Lung (tissue), 12 donors: ENCODE data around the gene C11orf16. TPM values are rescaled to one million over a fixed set of nuclear protein-coding genes. Genes with fewer than 3 reads are reported as not detected.
A peak's percentile ranks its signal among the peaks of the same experiment; 100 is the strongest.

ENCODE experiments used
- ATAC-seq: fragments of 200-7000 bp; cut with Tn5 transposase; one replicate; pipeline ENCODE4 v1.9.1; 2020; ENCODE audit warnings: moderate number of reproducible peaks; ENCODE audit not compliant: insufficient read depth, low FRiP score
- DNase-seq, 3 donors: peaks; one replicate each; pipeline ENCODE4 v3.0.0-alpha.2; 2013 to 2017
- H3K27ac ChIP-seq, 2 donors: one replicate each; pipeline ENCODE4 v1.5.1; 2013; ENCODE audit warnings: mild to moderate bottlenecking in 2 of 2, moderate library complexity in 2 of 2, control low read depth in 1 of 2, inconsistent platforms in 1 of 2, low read depth in 1 of 2, low read length in 1 of 2
- H3K27me3 ChIP-seq, 3 donors: one replicate each; pipeline ENCODE4 v1.5.1; 2013; ENCODE audit warnings: low read length in 2 of 3; ENCODE audit not compliant: control insufficient read depth in 3 of 3, insufficient read depth in 3 of 3
- H3K36me3 ChIP-seq, 4 donors: one replicate each; pipeline ENCODE4 v1.5.1; 2013; ENCODE audit warnings: low read length in 4 of 4, mild to moderate bottlenecking in 1 of 4, moderate library complexity in 1 of 4; ENCODE audit not compliant: control insufficient read depth in 4 of 4, insufficient read depth in 4 of 4
- H3K4me1 ChIP-seq, 5 donors: one replicate each; pipeline ENCODE4 v1.5.1; 2013; ENCODE audit warnings: low read length in 5 of 5, mild to moderate bottlenecking in 2 of 5, moderate library complexity in 1 of 5; ENCODE audit not compliant: control insufficient read depth in 5 of 5, insufficient read depth in 5 of 5
- H3K4me3 ChIP-seq: one replicate; pipeline ENCODE4 v1.5.1; 2013; ENCODE audit warnings: mild to moderate bottlenecking, control low read depth, moderate library complexity
- H3K9ac ChIP-seq, 2 donors: one replicate each; pipeline ENCODE4 v1.5.1; 2013; ENCODE audit warnings: low read length in 2 of 2, control low read depth in 1 of 2; ENCODE audit not compliant: insufficient read depth in 1 of 2
- H3K9me3 ChIP-seq, 4 donors: one replicate each; pipeline ENCODE4 v1.5.1; 2013; ENCODE audit warnings: low read length in 3 of 4, mild to moderate bottlenecking in 1 of 4, moderate library complexity in 1 of 4; ENCODE audit not compliant: control insufficient read depth in 4 of 4, insufficient read depth in 3 of 4
- WGBS, 2 donors: extraction: QIAGEN DNeasy Blood & Tissue Kit; methylation state at CpG; one replicate each; pipeline ENCODE4 v1.1.7; 2013; 5-methylcytosine and 5-hydroxymethylcytosine counted together
- polyA plus RNA-seq, 2 donors: library from polyadenylated mRNA; stranded (reverse); fragments of 200-250 nt; gene quantifications; one replicate each; pipeline ENCODE4 v1.2.1, GENCODE V29; 2013
- total RNA-seq, 2 donors: library from RNA; depleted of rRNA in 1 of 2; stranded (reverse); fragments of >200 nt in 1 of 2; gene quantifications; one replicate each; pipeline ENCODE4 v1.2.1, GENCODE V29; 2014 to 2021
- TF ChIP-seq, protein P1 (sequence below): IDR thresholded peaks from 2 replicates; pipeline ENCODE4 v1.5.1; 2012; ENCODE audit warnings: mild to moderate bottlenecking; ENCODE audit errors: control extremely low read depth, extremely low read depth
- donor health status: control.
- donor health status: control.
- donor health status: Bipolar disorder and iron deficiency.
- donor health status: healthy.
- donor health status: DM: yes; HTN: yes; CAD: no.

Gene C11orf16
- total and polyA plus RNA-seq, 4 donors: 1.9 to 14.0 (median 5.8) TPM

- peak overlapping the region in 1 of 2 donors; percentile 47 for H3K27ac ChIP-seq
- no peak overlapping the region for H3K9ac ChIP-seq
- H3K27me3 ChIP-seq: no peaks in the 10 kb centered on the region
- no peaks in the 10 kb centered on the region for H3K9me3 ChIP-seq
- peaks cover 0 to 18% (median 7%) of the 10 kb centered on the region in 5 donors for H3K4me1 ChIP-seq
- 6 to 10% methylated on average over 9 of the region's 9 CpGs for WGBS, 2 donors
- H3K36me3 ChIP-seq: peaks cover 7 to 23% (median 12%) of the 10 kb centered on the region in 4 donors
- TF ChIP-seq, protein P1, sequence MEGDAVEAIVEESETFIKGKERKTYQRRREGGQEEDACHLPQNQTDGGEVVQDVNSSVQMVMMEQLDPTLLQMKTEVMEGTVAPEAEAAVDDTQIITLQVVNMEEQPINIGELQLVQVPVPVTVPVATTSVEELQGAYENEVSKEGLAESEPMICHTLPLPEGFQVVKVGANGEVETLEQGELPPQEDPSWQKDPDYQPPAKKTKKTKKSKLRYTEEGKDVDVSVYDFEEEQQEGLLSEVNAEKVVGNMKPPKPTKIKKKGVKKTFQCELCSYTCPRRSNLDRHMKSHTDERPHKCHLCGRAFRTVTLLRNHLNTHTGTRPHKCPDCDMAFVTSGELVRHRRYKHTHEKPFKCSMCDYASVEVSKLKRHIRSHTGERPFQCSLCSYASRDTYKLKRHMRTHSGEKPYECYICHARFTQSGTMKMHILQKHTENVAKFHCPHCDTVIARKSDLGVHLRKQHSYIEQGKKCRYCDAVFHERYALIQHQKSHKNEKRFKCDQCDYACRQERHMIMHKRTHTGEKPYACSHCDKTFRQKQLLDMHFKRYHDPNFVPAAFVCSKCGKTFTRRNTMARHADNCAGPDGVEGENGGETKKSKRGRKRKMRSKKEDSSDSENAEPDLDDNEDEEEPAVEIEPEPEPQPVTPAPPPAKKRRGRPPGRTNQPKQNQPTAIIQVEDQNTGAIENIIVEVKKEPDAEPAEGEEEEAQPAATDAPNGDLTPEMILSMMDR: peak; percentile 31
- peak; percentile 58 to 62 (median 61) for DNase-seq
- H3K4me3 ChIP-seq: no peak overlapping the region
- no peak for ATAC-seq
Observed at GRCh38 chr11:8913961-8914660, 18.6 kb downstream of the C11orf16 start.

GRCh38 chr11:8911029-8911823, 21.5 kb downstream of the C11orf16 start, which contains the start of gene AKIP1:
Gene AKIP1, plus strand, starts transcription at chr11:8911189. Its CDS starts 261 bp downstream, at chr11:8911450.
- H3K27me3 ChIP-seq: no peaks in the 10 kb centered on the region
- H3K4me3 ChIP-seq: peak within 1 kb of the TSS; percentile 89
- H3K36me3 ChIP-seq: peaks cover 0 to under 1% (median 0%) of the 10 kb centered on the region in 4 donors
- ATAC-seq (peak; percentile 97), DNase-seq (peak; percentile 99)
- TF ChIP-seq, protein P1: no peak
- no peaks in the 10 kb centered on the region for H3K9me3 ChIP-seq
- H3K4me1 ChIP-seq: peaks cover 0 to 18% (median 6%) of the 10 kb centered on the region in 5 donors
- peak within 1 kb of the TSS; percentile 43 to 86 for H3K9ac ChIP-seq
- WGBS, 2 donors: 0 to 1% methylated on average over 49 to 68 of the region's 68 CpGs
- H3K27ac ChIP-seq: peak within 1 kb of the TSS; percentile 84 to 97

DNA sequence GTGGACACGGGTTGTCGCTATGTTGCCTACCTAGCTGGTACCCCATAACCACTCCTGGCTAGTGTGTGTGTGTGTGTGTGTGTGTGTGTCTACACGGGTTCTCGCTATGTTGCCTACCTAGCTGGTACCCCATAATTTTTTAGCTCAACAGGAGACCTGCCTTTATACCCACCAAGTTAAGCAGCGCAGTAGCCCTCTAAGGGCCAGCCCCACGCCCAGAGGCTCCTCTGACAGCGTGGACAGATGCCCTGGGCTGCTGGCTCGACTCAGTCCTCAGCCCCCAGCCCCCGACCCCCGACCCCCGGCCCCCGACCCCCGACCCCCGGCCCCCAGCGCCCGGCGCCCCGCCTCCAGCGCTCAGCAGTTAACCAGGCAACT, 22.1 kb downstream of the C11orf16 start:
- Histone ChIP-seq H3K4me1 (peaks cover 0 to 18% (median 6%) of the 10 kb centered on the region in 5 donors), H3K4me3 (peak overlapping the region; percentile 44), H3K27ac (peak overlapping the region in 1 of 2 donors; percentile 45), H3K9me3 (no peaks in the 10 kb centered on the region), H3K9ac (peak overlapping the region; percentile 43 to 86), H3K27me3 (no peaks in the 10 kb centered on the region), H3K36me3 (no peaks in the 10 kb centered on the region)
- TF ChIP-seq, protein P1: no peak
- 1 to 6% methylated on average over 14 to 18 of the region's 19 CpGs for WGBS, 2 donors
- DNase-seq (no peak), ATAC-seq (peak; percentile 7)
